Fibroblast of lung (primary cell): ENCODE data around the gene SLC29A1. TPM values are rescaled to one million over a fixed set of nuclear protein-coding genes. Genes with fewer than 3 reads are reported as not detected.
A peak's percentile ranks its signal among the peaks of the same experiment; 100 is the strongest.

Experiments used
- DNase-seq, 2 donors: peaks; one replicate each; pipeline versions ENCODE4 v3.0.0 to v3.0.0-alpha.2; 2010; ENCODE audit warnings: low read depth in 2 of 2
- H2AFZ ChIP-seq: 2 replicates; pipeline ENCODE4 v1.5.1; 2012; ENCODE audit warnings: low read length, control low read depth, inconsistent platforms
- H3K27ac ChIP-seq: 2 replicates; pipeline ENCODE4 v1.5.1; 2011; ENCODE audit warnings: low read length, control low read depth; ENCODE audit not compliant: insufficient read depth
- H3K27me3 ChIP-seq: 2 replicates; pipeline ENCODE4 v1.5.1; 2011; ENCODE audit warnings: mild to moderate bottlenecking, low read length; ENCODE audit not compliant: control insufficient read depth, insufficient read depth
- H3K36me3 ChIP-seq: 2 replicates; pipeline ENCODE4 v1.5.1; 2011; ENCODE audit warnings: low read length; ENCODE audit not compliant: control insufficient read depth, insufficient read depth
- H3K4me1 ChIP-seq: 2 replicates; pipeline ENCODE4 v1.5.1; 2011; ENCODE audit warnings: low read length; ENCODE audit not compliant: control insufficient read depth, insufficient read depth; ENCODE audit errors: extremely low read depth
- H3K4me2 ChIP-seq: 2 replicates; pipeline ENCODE4 v1.5.1; 2011; ENCODE audit warnings: low read length, control low read depth; ENCODE audit not compliant: insufficient read depth; ENCODE audit errors: extremely low read depth
- H3K4me3 ChIP-seq, 4 experiments: fragments of 200-600 bp in 1 of 4; sonication (generic) in 1 of 4; replicated peaks in 1 of 4; 2 replicates each; pipeline ENCODE4 v1.5.1; 2011 to 2016; ENCODE audit warnings: low read length in 4 of 4, low read depth in 3 of 4, mild to moderate bottlenecking in 3 of 4, control low read depth in 2 of 4, inconsistent platforms in 1 of 4, mixed read lengths in 1 of 4; ENCODE audit not compliant: insufficient read depth in 1 of 4; ENCODE audit errors: control extremely low read depth in 1 of 4
- H3K79me2 ChIP-seq: 2 replicates; pipeline ENCODE4 v1.5.1; 2012; ENCODE audit warnings: mild to moderate bottlenecking, low read length, inconsistent platforms; ENCODE audit not compliant: control insufficient read depth, insufficient read depth
- H3K9ac ChIP-seq: 2 replicates; pipeline ENCODE4 v1.5.1; 2011; ENCODE audit warnings: mild to moderate bottlenecking, low read length, control low read depth; ENCODE audit not compliant: insufficient read depth
- H3K9me3 ChIP-seq: 2 replicates; pipeline ENCODE4 v1.5.1; 2012; ENCODE audit warnings: low read depth, low read length; ENCODE audit not compliant: control insufficient read depth, insufficient read depth
- H4K20me1 ChIP-seq: 2 replicates; pipeline ENCODE4 v1.5.1; 2011; ENCODE audit warnings: low read length; ENCODE audit not compliant: control insufficient read depth, insufficient read depth; ENCODE audit errors: extremely low read depth
- EZH2 ChIP-seq: IDR thresholded peaks from 2 replicates; pipeline ENCODE4 v1.5.1; 2012; ENCODE audit warnings: low read length, control low read depth, mild to moderate bottlenecking; ENCODE audit errors: missing control alignments
- polyA plus RNA-seq, 2 donors: library from polyadenylated mRNA; depleted of rRNA in 1 of 2; stranded (reverse) in 1 of 2; unstranded in 1 of 2; fragments of >200 nt; gene quantifications; 2 replicates each; pipeline ENCODE4 v1.2.1, GENCODE V29; 2011 to 2012; ENCODE audit warnings: missing spikeins in 1 of 2
- total RNA-seq: library from RNA; depleted of rRNA; stranded (reverse); fragments of >200 nt; gene quantifications from 2 replicates; pipeline ENCODE4 v1.2.1, GENCODE V29; 2014
- TF ChIP-seq, protein P1 (sequence below), 2 donors: IDR thresholded peaks in 1 of 2; conservative IDR thresholded peaks in 1 of 2; 1 replicate in 1 of 2; 2 replicates in 1 of 2; pipeline ENCODE4 v1.5.1; 2011 to 2012; ENCODE audit warnings: low read length in 2 of 2, control low read depth in 1 of 2, inconsistent platforms in 1 of 2, low read depth in 1 of 2, mild to moderate bottlenecking in 1 of 2

The SLC29A1 gene
- total and polyA plus RNA-seq, 2 donors (not counting 1 experiment from before 2014, with no cell fraction given): 13.4 to 21.9 TPM

GRCh38 chr6:44177691-44178423 lies 45.5 kb upstream of the SLC29A1 start:
- H2AFZ ChIP-seq: no peak overlapping the region
- H3K79me2 ChIP-seq: no peaks in the 10 kb centered on the region
- H3K4me3 ChIP-seq: no peak overlapping the region
- H3K27me3 ChIP-seq: no peaks in the 10 kb centered on the region
- no peaks in the 10 kb centered on the region for H3K9me3 ChIP-seq
- no peaks in the 10 kb centered on the region for H3K36me3 ChIP-seq
- peak; percentile 74 to 84 for DNase-seq
- no peaks in the 10 kb centered on the region for H4K20me1 ChIP-seq
- peak overlapping the region; percentile 43 for H3K27ac ChIP-seq
- no peak overlapping the region for H3K9ac ChIP-seq
- no peak for TF ChIP-seq EZH2
- TF ChIP-seq, protein P1, sequence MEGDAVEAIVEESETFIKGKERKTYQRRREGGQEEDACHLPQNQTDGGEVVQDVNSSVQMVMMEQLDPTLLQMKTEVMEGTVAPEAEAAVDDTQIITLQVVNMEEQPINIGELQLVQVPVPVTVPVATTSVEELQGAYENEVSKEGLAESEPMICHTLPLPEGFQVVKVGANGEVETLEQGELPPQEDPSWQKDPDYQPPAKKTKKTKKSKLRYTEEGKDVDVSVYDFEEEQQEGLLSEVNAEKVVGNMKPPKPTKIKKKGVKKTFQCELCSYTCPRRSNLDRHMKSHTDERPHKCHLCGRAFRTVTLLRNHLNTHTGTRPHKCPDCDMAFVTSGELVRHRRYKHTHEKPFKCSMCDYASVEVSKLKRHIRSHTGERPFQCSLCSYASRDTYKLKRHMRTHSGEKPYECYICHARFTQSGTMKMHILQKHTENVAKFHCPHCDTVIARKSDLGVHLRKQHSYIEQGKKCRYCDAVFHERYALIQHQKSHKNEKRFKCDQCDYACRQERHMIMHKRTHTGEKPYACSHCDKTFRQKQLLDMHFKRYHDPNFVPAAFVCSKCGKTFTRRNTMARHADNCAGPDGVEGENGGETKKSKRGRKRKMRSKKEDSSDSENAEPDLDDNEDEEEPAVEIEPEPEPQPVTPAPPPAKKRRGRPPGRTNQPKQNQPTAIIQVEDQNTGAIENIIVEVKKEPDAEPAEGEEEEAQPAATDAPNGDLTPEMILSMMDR (conservative IDR thresholded peaks at IDR 0.05 in 1 of 2, IDR thresholded peaks at IDR 0.05 in 1 of 2; ENCODE audit: low read depth in 1 of 2, low read length in 2 of 2): no peak
- H3K4me1 ChIP-seq: peaks cover 6% of the 10 kb centered on the region
- H3K4me2 ChIP-seq: peak overlapping the region; percentile 25

DNA sequence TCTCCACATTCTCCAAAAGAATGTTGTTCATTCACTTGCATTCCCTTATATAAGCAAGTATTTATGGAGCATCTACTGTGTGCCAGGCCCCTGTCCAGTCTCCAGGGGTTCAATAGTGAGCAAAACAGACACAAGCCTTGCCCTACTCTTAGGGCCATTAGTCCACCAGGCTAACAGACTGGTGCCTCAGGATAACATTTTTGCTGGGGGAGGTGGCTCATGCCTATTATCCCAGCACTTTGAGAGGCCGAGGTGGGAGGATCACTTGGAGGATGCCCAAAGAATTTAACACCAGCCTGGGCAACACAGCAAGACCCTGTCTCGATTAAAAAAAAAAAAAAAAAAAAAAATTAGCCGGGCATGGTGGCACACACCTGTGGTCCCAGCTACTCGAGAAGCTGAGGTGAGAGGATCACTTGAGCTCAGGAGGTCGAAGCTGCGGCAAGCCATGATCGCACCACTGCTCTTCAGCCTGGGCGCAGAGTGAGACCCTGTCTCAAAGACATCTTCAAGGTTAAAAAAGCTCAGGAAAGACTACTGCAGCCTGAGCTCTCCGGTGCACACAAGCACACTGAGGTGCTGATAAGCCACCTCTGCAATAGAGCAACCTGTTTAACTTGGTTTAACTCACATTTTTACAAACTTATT lies 44.8 kb upstream of the SLC29A1 start:
- no peak overlapping the region for H3K4me3 ChIP-seq
- no peaks in the 10 kb centered on the region for H3K36me3 ChIP-seq
- no peak overlapping the region for H2AFZ ChIP-seq
- no peaks in the 10 kb centered on the region for H3K9me3 ChIP-seq
- no peaks in the 10 kb centered on the region for H3K27me3 ChIP-seq
- H3K79me2 ChIP-seq: no peaks in the 10 kb centered on the region
- no peak for DNase-seq
- no peak for TF ChIP-seq EZH2
- TF ChIP-seq, protein P1 (conservative IDR thresholded peaks at IDR 0.05 in 1 of 2, IDR thresholded peaks at IDR 0.05 in 1 of 2; ENCODE audit: low read depth in 1 of 2, low read length in 2 of 2): no peak
- no peak overlapping the region for H3K4me2 ChIP-seq
- peaks cover 6% of the 10 kb centered on the region for H3K4me1 ChIP-seq
- no peaks in the 10 kb centered on the region for H4K20me1 ChIP-seq
- H3K9ac ChIP-seq: no peak overlapping the region
- no peak overlapping the region for H3K27ac ChIP-seq

DNA sequence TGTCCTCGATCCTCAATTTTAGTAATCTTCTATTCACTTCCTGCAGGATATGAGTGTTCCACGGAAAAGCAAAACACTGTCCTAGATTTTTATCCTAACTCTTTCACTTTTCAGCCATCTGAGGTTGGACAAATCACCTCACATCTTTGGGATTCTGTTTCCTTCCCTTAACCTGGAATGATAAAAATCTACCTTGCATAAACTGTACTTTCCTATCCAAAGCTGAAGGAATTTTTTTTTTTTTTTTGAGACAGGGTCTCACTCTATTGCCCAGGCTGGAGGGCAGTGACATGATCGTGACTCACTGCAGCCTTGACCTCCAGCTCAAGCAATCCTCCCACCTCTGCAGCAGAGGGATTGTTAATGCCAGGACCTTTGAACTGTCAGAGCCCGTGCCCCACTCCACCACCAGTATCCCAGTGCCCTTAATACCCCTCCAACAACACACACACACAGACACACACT lies 44.3 kb upstream of the SLC29A1 start:
- H3K79me2 ChIP-seq: no peaks in the 10 kb centered on the region
- no peaks in the 10 kb centered on the region for H4K20me1 ChIP-seq
- no peaks in the 10 kb centered on the region for H3K27me3 ChIP-seq
- no peak overlapping the region for H2AFZ ChIP-seq
- H3K4me1 ChIP-seq: peaks cover 6% of the 10 kb centered on the region
- H3K9me3 ChIP-seq: no peaks in the 10 kb centered on the region
- no peak overlapping the region for H3K4me3 ChIP-seq
- TF ChIP-seq EZH2: no peak
- TF ChIP-seq, protein P1 (conservative IDR thresholded peaks at IDR 0.05 in 1 of 2, IDR thresholded peaks at IDR 0.05 in 1 of 2; ENCODE audit: low read depth in 1 of 2, low read length in 2 of 2): no peak
- H3K36me3 ChIP-seq: no peaks in the 10 kb centered on the region
- H3K9ac ChIP-seq: no peak overlapping the region
- DNase-seq: no peak
- H3K27ac ChIP-seq: no peak overlapping the region
- no peak overlapping the region for H3K4me2 ChIP-seq
